Measurements from ENCODE around the gene NUBP2.

Gene NUBP2

GRCh38 chr16:1816396-1817275 is 33.9 kb downstream of the NUBP2 start:
- in situ Hi-C loops (cut with HindIII; ENCODE audit: low pct_unique_long_range_greater_than_20kb, low sequenced_read_pairs), result no loop called here
- TF ChIP-seq JUND (IDR thresholded peaks at IDR 0.05; ENCODE audit: low read depth), result no peak
- DNase-seq (ENCODE audit: low read depth in 1 of 2, low spot score in 1 of 2), result no peak

- no peak for DNase-seq (ENCODE audit: low read depth in 1 of 2, low spot score in 1 of 2)
- TF ChIP-seq JUND (IDR thresholded peaks at IDR 0.05; ENCODE audit: low read depth), result no peak
- in situ Hi-C loops (cut with HindIII; ENCODE audit: low pct_unique_long_range_greater_than_20kb, low sequenced_read_pairs), result no loop called here
Observed at GRCh38 chr16:1817276-1817589, 34.5 kb downstream of the NUBP2 start.

- in situ Hi-C loops (cut with HindIII; ENCODE audit: low pct_unique_long_range_greater_than_20kb, low sequenced_read_pairs), result no loop called here
- DNase-seq (ENCODE audit: low read depth in 1 of 2, low spot score in 1 of 2), result no peak
Observed at GRCh38 chr16:1817716-1818115, 35.0 kb downstream of the NUBP2 start.

GRCh38 chr16:1818204-1818872 is 35.6 kb downstream of the NUBP2 start:
- DNase-seq (ENCODE audit: low read depth in 1 of 2, low spot score in 1 of 2), result no peak
- TF ChIP-seq JUND (IDR thresholded peaks at IDR 0.05; ENCODE audit: low read depth), result no peak
- in situ Hi-C loops (cut with HindIII; ENCODE audit: low pct_unique_long_range_greater_than_20kb, low sequenced_read_pairs), result no loop called here

More at GRCh38 chr16:1817716-1818115, 35.0 kb downstream of the NUBP2 start:
- no peak for TF ChIP-seq JUND (IDR thresholded peaks at IDR 0.05; ENCODE audit: low read depth)

GRCh38 chr16:1818873-1819525 is 36.2 kb downstream of the NUBP2 start:
- no peak for DNase-seq (ENCODE audit: low read depth in 1 of 2, low spot score in 1 of 2)
- in situ Hi-C loops (cut with HindIII; ENCODE audit: low pct_unique_long_range_greater_than_20kb, low sequenced_read_pairs), result no loop called here
- TF ChIP-seq JUND (IDR thresholded peaks at IDR 0.05; ENCODE audit: low read depth), result no peak

GRCh38 chr16:1819611-1820010 is 36.9 kb downstream of the NUBP2 start:
- no peak for DNase-seq (ENCODE audit: low read depth in 1 of 2, low spot score in 1 of 2)
- TF ChIP-seq JUND (IDR thresholded peaks at IDR 0.05; ENCODE audit: low read depth), result no peak
- in situ Hi-C loops (cut with HindIII; ENCODE audit: low pct_unique_long_range_greater_than_20kb, low sequenced_read_pairs), result no loop called here

GRCh38 chr16:1820096-1820945 is 37.6 kb downstream of the NUBP2 start:
- no peak for TF ChIP-seq JUND (IDR thresholded peaks at IDR 0.05; ENCODE audit: low read depth)
- DNase-seq (ENCODE audit: low read depth in 1 of 2, low spot score in 1 of 2), result no peak
- in situ Hi-C loops (cut with HindIII; ENCODE audit: low pct_unique_long_range_greater_than_20kb, low sequenced_read_pairs), result no loop called here

GRCh38 chr16:1820946-1821290 is 38.2 kb downstream of the NUBP2 start:
- TF ChIP-seq JUND (IDR thresholded peaks at IDR 0.05; ENCODE audit: low read depth), result no peak
- no peak for DNase-seq (ENCODE audit: low read depth in 1 of 2, low spot score in 1 of 2)
- in situ Hi-C loops (cut with HindIII; ENCODE audit: low pct_unique_long_range_greater_than_20kb, low sequenced_read_pairs), result no loop called here

GRCh38 chr16:1821861-1822611 is 39.3 kb downstream of the NUBP2 start:
- DNase-seq (ENCODE audit: low read depth in 1 of 2, low spot score in 1 of 2), result no peak
- in situ Hi-C loops (cut with HindIII; ENCODE audit: low pct_unique_long_range_greater_than_20kb, low sequenced_read_pairs), result no loop called here
- TF ChIP-seq JUND (IDR thresholded peaks at IDR 0.05; ENCODE audit: low read depth), result no peak

GRCh38 chr16:1822801-1823200 is 40.0 kb downstream of the NUBP2 start:
- in situ Hi-C loops (cut with HindIII; ENCODE audit: low pct_unique_long_range_greater_than_20kb, low sequenced_read_pairs), result no loop called here
- no peak for TF ChIP-seq JUND (IDR thresholded peaks at IDR 0.05; ENCODE audit: low read depth)
- no peak for DNase-seq (ENCODE audit: low read depth in 1 of 2, low spot score in 1 of 2)

- peak; percentile 33 to 52 for DNase-seq (ENCODE audit: low read depth in 1 of 2, low spot score in 1 of 2)
- no peak for TF ChIP-seq JUND (IDR thresholded peaks at IDR 0.05; ENCODE audit: low read depth)
- in situ Hi-C loops (cut with HindIII; ENCODE audit: low pct_unique_long_range_greater_than_20kb, low sequenced_read_pairs), result no loop called here
Observed at GRCh38 chr16:1823821-1824220, 41.1 kb downstream of the NUBP2 start.
